Effector memory CD8-positive, alpha-beta T cell (primary cell): ENCODE measurements around the gene MRPL33.
A peak's percentile ranks its signal among the peaks of the same experiment; 100 is the strongest.

Experiments
- ATAC-seq: fragments of 150-1000 bp; cut with Tn5 transposase; replicated peaks from 2 replicates; pipeline ENCODE4 v1.10.0; 2021; ENCODE audit warnings: mild to moderate bottlenecking, moderate library complexity
- DNase-seq, 3 experiments: peaks; one replicate each; pipeline ENCODE4 v3.0.0; 2021
- H3K27ac Mint-ChIP-seq, 2 donors: one replicate each; pipeline ENCODE4 v1.8.0; 2022; ENCODE audit warnings: mild to moderate bottlenecking in 2 of 2, mixed read lengths in 2 of 2, moderate library complexity in 2 of 2
- H3K27me3 Mint-ChIP-seq, 2 donors: one replicate each; pipeline ENCODE4 v1.8.0; 2022; ENCODE audit warnings: mixed read lengths in 2 of 2
- H3K36me3 Mint-ChIP-seq: one replicate; pipeline ENCODE4 v1.8.0; 2022; ENCODE audit warnings: mild to moderate bottlenecking, moderate library complexity, mixed read lengths; ENCODE audit not compliant: insufficient read depth
- H3K4me1 Mint-ChIP-seq, 2 donors: one replicate each; pipeline ENCODE4 v1.8.0; 2022; ENCODE audit warnings: low read depth in 2 of 2, mixed read lengths in 2 of 2
- H3K4me3 Mint-ChIP-seq, 2 donors: one replicate each; pipeline ENCODE4 v1.8.0; 2022; ENCODE audit warnings: mild to moderate bottlenecking in 2 of 2, mixed read lengths in 2 of 2, moderate library complexity in 2 of 2
- H3K9me3 Mint-ChIP-seq, 2 donors: one replicate each; pipeline ENCODE4 v1.8.0; 2022; ENCODE audit warnings: mixed read lengths in 2 of 2

The MRPL33 gene

GRCh38 chr2:27798486-27798885, 27.0 kb downstream of the MRPL33 start:
- DNase-seq = no peak
- no peak for ATAC-seq
- Mint-ChIP-seq H3K36me3 (peaks cover 2% of the 10 kb centered on the region), H3K4me3 (no peak overlapping the region), H3K27me3 (no peaks in the 10 kb centered on the region), H3K27ac (peak overlapping the region in 1 of 2 donors; percentile 4), H3K4me1 (peaks cover 0 to 6% of the 10 kb centered on the region in 2 donors), H3K9me3 (no peaks in the 10 kb centered on the region)

- DNase-seq (no peak), ATAC-seq (no peak)
- Mint-ChIP-seq H3K27me3 (no peaks in the 10 kb centered on the region), H3K36me3 (peaks cover 2% of the 10 kb centered on the region), H3K9me3 (no peaks in the 10 kb centered on the region), H3K4me3 (no peak overlapping the region), H3K27ac (no peak overlapping the region), H3K4me1 (peaks cover 0 to 6% of the 10 kb centered on the region in 2 donors)
These were observed 27.6 kb downstream of the MRPL33 start for GRCh38 chr2:27798948-27799645.

DNA sequence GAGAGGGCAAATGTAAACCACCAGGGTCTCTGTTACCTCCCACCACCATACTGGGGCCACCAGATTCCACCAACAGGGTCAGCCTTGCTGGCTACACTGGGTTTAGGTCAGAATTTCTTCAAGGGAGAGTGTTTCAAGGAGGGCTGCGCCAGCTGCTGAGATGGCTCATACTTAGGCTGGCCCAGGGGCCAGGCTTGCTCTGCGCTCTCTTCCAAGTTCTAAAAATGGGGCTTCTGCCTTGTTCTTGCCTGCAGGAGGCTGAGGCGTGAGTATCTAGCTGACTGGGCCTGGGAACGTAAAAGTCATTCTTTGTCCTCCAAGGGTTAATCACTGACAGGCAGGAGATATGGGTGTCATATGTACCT, 28.1 kb downstream of the MRPL33 start:
- Mint-ChIP-seq H3K9me3 (no peaks in the 10 kb centered on the region), H3K36me3 (peaks cover 2% of the 10 kb centered on the region), H3K4me1 (peaks cover 0 to 6% of the 10 kb centered on the region in 2 donors), H3K27ac (no peak overlapping the region), H3K27me3 (no peaks in the 10 kb centered on the region), H3K4me3 (no peak overlapping the region)
- ATAC-seq = no peak
- DNase-seq = no peak

- H3K27ac Mint-ChIP-seq = no peak overlapping the region
- peaks cover 2% of the 10 kb centered on the region for H3K36me3 Mint-ChIP-seq
- no peaks in the 10 kb centered on the region for H3K27me3 Mint-ChIP-seq
- ATAC-seq = no peak
- peaks cover 0 to 4% of the 10 kb centered on the region in 2 donors for H3K4me1 Mint-ChIP-seq
- H3K9me3 Mint-ChIP-seq = no peaks in the 10 kb centered on the region
- no peak for DNase-seq
- H3K4me3 Mint-ChIP-seq = no peak overlapping the region
These were observed 29.3 kb downstream of the MRPL33 start for GRCh38 chr2:27800856-27801255.

DNA sequence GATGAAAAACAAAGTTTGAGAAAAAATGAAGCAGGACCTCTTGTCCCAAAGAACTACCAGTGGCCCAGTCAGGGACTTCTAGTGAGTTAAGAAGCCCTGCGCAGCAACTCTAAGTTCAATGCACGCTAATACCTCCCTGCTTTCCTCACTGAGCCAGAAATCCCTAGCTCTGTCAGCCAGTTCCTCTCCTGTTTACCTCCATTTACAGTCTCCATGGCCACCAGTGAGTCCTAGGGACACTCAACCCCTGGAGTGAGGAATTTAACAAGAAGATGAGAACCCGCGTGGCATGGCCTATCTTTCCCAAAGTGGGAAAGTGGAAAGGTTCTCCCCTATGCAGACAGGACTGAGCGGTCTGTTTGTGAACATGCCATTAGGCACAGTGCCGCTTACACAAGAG, 31.0 kb downstream of the MRPL33 start:
- Mint-ChIP-seq H3K4me3 (no peak overlapping the region), H3K4me1 (no peaks in the 10 kb centered on the region), H3K9me3 (no peaks in the 10 kb centered on the region), H3K27ac (no peak overlapping the region), H3K27me3 (no peaks in the 10 kb centered on the region), H3K36me3 (peaks cover under 1% of the 10 kb centered on the region)
- DNase-seq = no peak
- ATAC-seq = no peak

DNA sequence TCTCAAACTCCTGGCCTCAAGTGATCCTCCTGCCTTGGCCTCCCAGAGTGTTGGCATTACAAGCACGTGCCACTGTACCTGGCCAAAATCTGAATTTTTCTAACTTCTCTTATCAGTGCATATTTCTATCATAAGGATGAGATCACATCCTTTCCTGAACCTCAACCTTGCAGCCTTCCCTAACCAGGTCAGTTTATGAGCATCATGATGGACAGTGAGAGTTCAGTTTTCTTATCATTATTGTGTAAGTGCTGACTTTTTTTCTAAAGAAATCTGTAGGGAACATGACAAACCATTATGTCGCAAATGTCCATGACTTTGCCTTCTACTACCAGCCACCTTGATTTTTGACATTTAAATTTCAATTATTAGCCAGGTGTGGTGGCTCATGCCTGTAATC, 31.5 kb downstream of the MRPL33 start:
- Mint-ChIP-seq H3K27ac (no peak overlapping the region), H3K4me3 (no peak overlapping the region), H3K27me3 (no peaks in the 10 kb centered on the region), H3K36me3 (no peaks in the 10 kb centered on the region), H3K4me1 (no peaks in the 10 kb centered on the region), H3K9me3 (no peaks in the 10 kb centered on the region)
- DNase-seq = no peak
- ATAC-seq = no peak

DNA sequence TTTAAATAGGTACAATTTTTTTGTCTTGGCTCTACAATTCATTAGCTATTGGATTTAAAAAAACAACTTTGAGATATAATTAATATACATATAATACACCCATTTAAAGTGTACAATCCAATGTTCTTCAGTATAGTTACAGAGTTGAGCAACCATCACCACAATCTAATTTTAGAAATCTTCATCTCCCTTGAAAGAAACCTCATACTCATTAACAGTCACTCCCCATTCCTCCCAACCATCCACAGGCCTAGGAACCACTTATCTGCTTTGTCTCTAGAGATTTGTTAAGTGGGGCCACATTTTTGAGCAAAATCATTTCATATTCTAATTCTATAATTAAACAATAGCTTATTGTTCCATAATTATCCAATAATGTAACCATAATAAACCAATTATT, 32.6 kb downstream of the MRPL33 start:
- no peak overlapping the region for H3K4me3 Mint-ChIP-seq
- no peaks in the 10 kb centered on the region for H3K27me3 Mint-ChIP-seq
- no peaks in the 10 kb centered on the region for H3K36me3 Mint-ChIP-seq
- H3K4me1 Mint-ChIP-seq = no peaks in the 10 kb centered on the region
- no peaks in the 10 kb centered on the region for H3K9me3 Mint-ChIP-seq
- ATAC-seq = no peak
- no peak overlapping the region for H3K27ac Mint-ChIP-seq
- DNase-seq = no peak

DNA sequence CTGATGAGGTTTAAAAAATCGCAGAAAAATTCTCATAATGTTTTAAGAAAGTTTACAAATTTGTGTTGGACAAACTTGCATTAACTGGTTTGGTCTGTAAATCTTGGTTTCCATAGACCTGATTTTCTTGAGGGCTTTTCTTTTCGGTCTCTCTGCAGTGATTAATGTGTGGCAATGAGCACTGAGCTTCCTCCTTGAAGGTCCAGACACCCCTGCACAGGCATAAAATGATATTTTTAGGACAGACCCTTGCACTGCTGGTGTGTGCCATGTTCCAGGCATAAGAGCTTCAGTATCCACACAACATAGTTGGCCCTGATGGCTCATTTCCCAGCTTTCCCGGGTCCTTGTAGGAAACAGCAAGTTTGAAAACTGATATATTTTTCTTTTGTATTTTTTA, 33.7 kb downstream of the MRPL33 start:
- no peak overlapping the region for H3K4me3 Mint-ChIP-seq
- no peaks in the 10 kb centered on the region for H3K4me1 Mint-ChIP-seq
- ATAC-seq = no peak
- no peak for DNase-seq
- H3K36me3 Mint-ChIP-seq = no peaks in the 10 kb centered on the region
- no peak overlapping the region for H3K27ac Mint-ChIP-seq
- H3K27me3 Mint-ChIP-seq = no peaks in the 10 kb centered on the region
- H3K9me3 Mint-ChIP-seq = no peaks in the 10 kb centered on the region

GRCh38 chr2:27806311-27807059, 35.0 kb downstream of the MRPL33 start:
- H3K27me3 Mint-ChIP-seq = no peaks in the 10 kb centered on the region
- ATAC-seq (no peak), DNase-seq (no peak)
- no peak overlapping the region for H3K27ac Mint-ChIP-seq
- H3K4me1 Mint-ChIP-seq = peaks cover 0 to 3% of the 10 kb centered on the region in 2 donors
- no peaks in the 10 kb centered on the region for H3K36me3 Mint-ChIP-seq
- H3K9me3 Mint-ChIP-seq = no peaks in the 10 kb centered on the region
- no peak overlapping the region for H3K4me3 Mint-ChIP-seq

GRCh38 chr2:27807476-27807875, 36.0 kb downstream of the MRPL33 start:
- Mint-ChIP-seq H3K27ac (no peak overlapping the region), H3K4me1 (peaks cover 0 to 3% of the 10 kb centered on the region in 2 donors), H3K36me3 (no peaks in the 10 kb centered on the region), H3K4me3 (no peak overlapping the region), H3K9me3 (no peaks in the 10 kb centered on the region), H3K27me3 (no peaks in the 10 kb centered on the region)
- DNase-seq (peak in 1 of 3 experiments; percentile 3), ATAC-seq (no peak)

DNA sequence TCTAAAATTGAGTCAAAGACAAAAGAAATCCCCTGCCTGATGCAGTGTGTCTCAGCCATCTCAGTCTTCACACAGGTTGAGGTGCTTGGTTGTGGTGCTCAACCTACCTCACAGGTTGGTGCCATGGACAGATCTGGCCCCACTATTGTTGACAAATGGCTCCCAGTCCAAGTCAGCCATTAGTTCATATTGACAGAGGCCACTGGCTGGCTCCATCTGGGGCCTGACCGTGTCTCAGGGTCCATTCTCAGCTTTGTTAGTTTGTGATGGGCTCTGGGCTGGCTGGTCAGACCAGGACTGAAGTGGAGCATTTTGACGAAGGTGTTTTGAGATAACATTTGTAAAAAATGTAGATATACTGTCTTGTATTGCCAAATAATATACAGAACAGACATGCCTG, 36.9 kb downstream of the MRPL33 start:
- Mint-ChIP-seq H3K9me3 (no peaks in the 10 kb centered on the region), H3K36me3 (no peaks in the 10 kb centered on the region), H3K27ac (no peak overlapping the region), H3K27me3 (no peaks in the 10 kb centered on the region), H3K4me3 (no peak overlapping the region), H3K4me1 (peaks cover 0 to 3% of the 10 kb centered on the region in 2 donors)
- no peak for ATAC-seq
- no peak for DNase-seq

- Mint-ChIP-seq H3K27ac (no peak overlapping the region), H3K4me1 (peaks cover 0 to 3% of the 10 kb centered on the region in 2 donors), H3K9me3 (no peaks in the 10 kb centered on the region), H3K36me3 (no peaks in the 10 kb centered on the region), H3K27me3 (no peaks in the 10 kb centered on the region), H3K4me3 (no peak overlapping the region)
- DNase-seq (no peak), ATAC-seq (no peak)
These were observed 37.5 kb downstream of the MRPL33 start for GRCh38 chr2:27808984-27809383.

- DNase-seq = no peak
- Mint-ChIP-seq H3K4me1 (peaks cover 0 to 3% of the 10 kb centered on the region in 2 donors), H3K27ac (no peak overlapping the region), H3K9me3 (no peaks in the 10 kb centered on the region), H3K27me3 (no peaks in the 10 kb centered on the region), H3K4me3 (no peak overlapping the region), H3K36me3 (no peaks in the 10 kb centered on the region)
- ATAC-seq = no peak
These were observed 38.3 kb downstream of the MRPL33 start for GRCh38 chr2:27809761-27810241.

DNA sequence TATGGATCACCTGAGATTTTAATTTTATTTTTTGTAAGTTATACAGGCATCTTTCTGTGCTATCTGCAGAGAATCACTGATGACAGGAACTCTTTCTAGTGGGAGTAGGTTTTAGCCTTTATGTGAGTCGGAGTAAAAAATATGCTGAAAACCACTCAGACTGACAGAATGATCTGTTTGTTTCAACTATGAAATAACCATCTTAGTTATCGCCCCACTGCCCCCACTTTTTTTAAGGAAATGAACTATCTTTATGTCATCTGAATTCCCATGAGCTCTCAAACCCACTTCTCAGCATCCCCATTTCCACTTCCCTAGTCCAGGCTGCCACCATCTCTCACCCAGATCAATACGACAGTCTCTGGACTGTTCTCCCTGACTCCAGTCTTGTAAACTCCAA, 38.9 kb downstream of the MRPL33 start:
- Mint-ChIP-seq H3K27me3 (no peaks in the 10 kb centered on the region), H3K36me3 (no peaks in the 10 kb centered on the region), H3K27ac (peak overlapping the region in 1 of 2 donors; percentile 19), H3K4me3 (no peak overlapping the region), H3K9me3 (no peaks in the 10 kb centered on the region), H3K4me1 (peaks cover 0 to 3% of the 10 kb centered on the region in 2 donors)
- no peak for ATAC-seq
- DNase-seq = no peak
